Heart right ventricle (tissue), 16 donors: ENCODE results near the gene RGS6. TPM values are rescaled to one million over a fixed set of nuclear protein-coding genes. Genes with fewer than 3 reads are reported as not detected.

Experiments used
- ATAC-seq, 8 donors: fragments of 200-7000 bp; cut with Tn5 transposase; one replicate each; pipeline ENCODE4 v1.9.1; 2020; ENCODE audit warnings: mild to moderate bottlenecking in 8 of 8, moderate library complexity in 8 of 8, moderate number of reproducible peaks in 1 of 8
- DNase-seq, 2 donors: peaks; one replicate each; pipeline ENCODE4 v3.0.0-alpha.2; 2020
- H3K27ac ChIP-seq, 10 donors: fragments of 200-600 bp; sonication (generic) in 2 of 10; one replicate each; pipeline versions ENCODE4 v1.5.0 to v1.8.0; 2020 to 2022; ENCODE audit warnings: mild to moderate bottlenecking in 3 of 10
- H3K27me3 ChIP-seq, 7 donors: fragments of 200-600 bp; one replicate each; pipeline ENCODE4 v1.8.0; 2021 to 2022; ENCODE audit warnings: mild to moderate bottlenecking in 2 of 7
- H3K36me3 ChIP-seq, 9 donors: fragments of 200-600 bp; sonication (generic) in 1 of 9; one replicate each; pipeline versions ENCODE4 v1.5.0 to v1.8.0; 2020 to 2022; ENCODE audit warnings: mild to moderate bottlenecking in 2 of 9
- H3K4me1 ChIP-seq, 9 donors: fragments of 200-600 bp; sonication (generic) in 1 of 9; one replicate each; pipeline versions ENCODE4 v1.5.0 to v1.8.0; 2020 to 2022; ENCODE audit warnings: mild to moderate bottlenecking in 4 of 9
- H3K4me3 ChIP-seq, 10 donors: fragments of 200-600 bp; sonication (generic) in 2 of 10; one replicate each; pipeline versions ENCODE4 v1.5.0 to v1.8.0; 2020 to 2022; ENCODE audit warnings: mild to moderate bottlenecking in 7 of 10, moderate library complexity in 2 of 10
- H3K9me3 ChIP-seq, 11 donors: fragments of 200-600 bp in 10 of 11; sonication (generic) in 2 of 11; one replicate each; pipeline versions ENCODE4 v1.5.0 to v1.8.0; 2013 to 2022; ENCODE audit warnings: mild to moderate bottlenecking in 2 of 11, control low read depth in 1 of 11, moderate library complexity in 1 of 11
- WGBS, 2 donors: extraction: QIAGEN DNeasy Blood & Tissue Kit; methylation state at CpG; one replicate each; pipeline ENCODE4 v1.1.7; 2013; ENCODE audit warnings: inconsistent platforms in 1 of 2; 5-methylcytosine and 5-hydroxymethylcytosine counted together
- intact Hi-C, 10 donors: fragments of 100-400 bp; cut with DNase I; formaldehyde crosslinking; loops; one replicate each; pipeline versions ENCODE4 v1.11.1 to v1.14.2; 2022
- polyA plus RNA-seq, 2 donors: library from polyadenylated mRNA; stranded (reverse); fragments of 200-250 nt; gene quantifications; one replicate each; pipeline ENCODE4 v1.2.3, GENCODE V29; 2013
- total RNA-seq, 10 donors: library from RNA; stranded (reverse); fragmentation: NEBNext Ultra II Directional in 3 of 10; extraction: Animal tissue kit (Norgen Biotek cat#: 25700) in 3 of 10; gene quantifications; one replicate each; pipeline versions ENCODE4 v1.2.1 to v1.2.4, GENCODE V29; 2021 to 2023
- TF ChIP-seq, protein P1 (sequence below), 9 donors: fragments of 200-600 bp; sonication (generic) in 2 of 9; IDR thresholded peaks; one replicate each; pipeline versions ENCODE4 v1.5.0 to v1.8.0; 2021 to 2022; ENCODE audit warnings: antibody characterized with exemption in 9 of 9, mild to moderate bottlenecking in 5 of 9, moderate library complexity in 1 of 9
- donor health status: Arrhythmogenic right ventricular cardiomyopathy.
- donor health status: ischemic (EF 13 %, LVEDD 7.1; RV severe dilation, severe dysfunction).
- donor health status: healthy with polysubstance abuse.
- donor health status: DM: no; HTN: yes; CAD: no.
- donor health status: DM: no; HTN: no; CAD: no.
- donor health status: ischemic (EF 25% LVEDD 6.9; RV normal size, moderate dysfunction).
- donor health status: ischemic (EF 25% LVEDD 5.7; RV mildly dilated, moderate dysfunction).
- donor health status: healthy.
- donor health status: DM: yes; HTN: yes; CAD: no.
- donor health status: Ischemic cardiomyopathy.
- donor health status: ischemic (EF 35%, LVEDD 5.7; RV mildly dilated, moderate dysfunction).
- donor health status: nonischemic (EF 11% LVEDD 7.7; RV severe dilation, severe dysfunction).
- donor health status: DM: yes; HTN: yes; CAD: no.
- donor health status: PGD.
- donor health status: ischemic (EF 29% LVEDD 5.4; RV normal size, mild dysfunction).
- donor health status: nonischemic (EF 23%, LVEDD 6.1; RV moderate dilation, normal function).

The RGS6 gene
- total and polyA plus RNA-seq, 12 donors: 1.2 to 31.9 (median 19.0) TPM

- intact Hi-C loops: loop anchor here in 2 of 10 donors (5.0 kb wide), 1 partner anchor 70 kb away; the partner anchor contains the start of gene RGS6 (in 2 of the 2)
- H3K27ac ChIP-seq: no peak overlapping the region
These were observed 70.5 kb downstream of the RGS6 start for GRCh38 chr14:72002731-72003130.

DNA sequence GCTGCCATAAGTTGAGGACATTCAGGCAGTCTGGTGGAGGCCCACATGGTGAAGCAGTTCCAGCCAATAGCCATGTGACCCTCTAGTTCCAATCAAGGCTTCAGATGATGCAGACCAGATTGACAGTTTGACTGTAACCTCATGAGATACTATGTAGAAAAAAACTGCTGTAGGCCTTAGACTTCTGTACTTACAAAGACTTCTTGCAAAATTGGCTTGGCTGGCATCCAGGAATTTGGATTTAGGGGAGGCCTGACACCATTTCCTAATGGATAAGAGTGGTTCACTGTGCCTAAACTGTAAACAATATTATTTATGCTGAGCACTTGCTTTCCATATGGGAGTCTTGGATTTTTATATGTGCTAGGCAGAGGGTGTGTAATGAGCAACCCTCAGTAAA, 76.4 kb downstream of the RGS6 start:
- DNase-seq: no peak
- intact Hi-C loops: no loop called here

More at GRCh38 chr14:72002731-72003130, 70.5 kb downstream of the RGS6 start:
- ATAC-seq (no peak), DNase-seq (no peak)
- 52 to 64% methylated on average over 3 of the region's 3 CpGs for WGBS, 2 donors
- H3K36me3 ChIP-seq: no peaks in the 10 kb centered on the region
- H3K27me3 ChIP-seq: no peaks in the 10 kb centered on the region
- no peak overlapping the region for H3K4me3 ChIP-seq
- H3K4me1 ChIP-seq: peaks cover 0 to 23% (median 10%) of the 10 kb centered on the region in 9 donors
- TF ChIP-seq, protein P1, sequence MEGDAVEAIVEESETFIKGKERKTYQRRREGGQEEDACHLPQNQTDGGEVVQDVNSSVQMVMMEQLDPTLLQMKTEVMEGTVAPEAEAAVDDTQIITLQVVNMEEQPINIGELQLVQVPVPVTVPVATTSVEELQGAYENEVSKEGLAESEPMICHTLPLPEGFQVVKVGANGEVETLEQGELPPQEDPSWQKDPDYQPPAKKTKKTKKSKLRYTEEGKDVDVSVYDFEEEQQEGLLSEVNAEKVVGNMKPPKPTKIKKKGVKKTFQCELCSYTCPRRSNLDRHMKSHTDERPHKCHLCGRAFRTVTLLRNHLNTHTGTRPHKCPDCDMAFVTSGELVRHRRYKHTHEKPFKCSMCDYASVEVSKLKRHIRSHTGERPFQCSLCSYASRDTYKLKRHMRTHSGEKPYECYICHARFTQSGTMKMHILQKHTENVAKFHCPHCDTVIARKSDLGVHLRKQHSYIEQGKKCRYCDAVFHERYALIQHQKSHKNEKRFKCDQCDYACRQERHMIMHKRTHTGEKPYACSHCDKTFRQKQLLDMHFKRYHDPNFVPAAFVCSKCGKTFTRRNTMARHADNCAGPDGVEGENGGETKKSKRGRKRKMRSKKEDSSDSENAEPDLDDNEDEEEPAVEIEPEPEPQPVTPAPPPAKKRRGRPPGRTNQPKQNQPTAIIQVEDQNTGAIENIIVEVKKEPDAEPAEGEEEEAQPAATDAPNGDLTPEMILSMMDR (IDR thresholded peaks at IDR 0.05): no peak
- H3K9me3 ChIP-seq: peaks cover 0 to 11% (median 0%) of the 10 kb centered on the region in 11 donors

GRCh38 chr14:72010474-72010873, 78.2 kb downstream of the RGS6 start:
- TF ChIP-seq, protein P1 (IDR thresholded peaks at IDR 0.05): no peak
- Histone ChIP-seq H3K27me3 (no peaks in the 10 kb centered on the region), H3K9me3 (peaks cover 0 to 5% (median 0%) of the 10 kb centered on the region in 11 donors), H3K4me3 (no peak overlapping the region), H3K36me3 (no peaks in the 10 kb centered on the region), H3K27ac (peak overlapping the region in 1 of 10 donors; percentile 46), H3K4me1 (peaks cover 0 to 7% (median 0%) of the 10 kb centered on the region in 9 donors)
- intact Hi-C loops: loop anchor here in 1 of 10 donors (10.0 kb wide), 1 partner anchor 76 kb away; the partner anchor contains the start of gene RGS6
- no peak for DNase-seq
- WGBS, 2 donors: 71 to 82% methylated on average over 3 of the region's 3 CpGs
- no peak for ATAC-seq

More for the DNA sequence above, 76.4 kb downstream of the RGS6 start:
- TF ChIP-seq, protein P1 (IDR thresholded peaks at IDR 0.05): no peak
- Histone ChIP-seq H3K9me3 (no peaks in the 10 kb centered on the region), H3K36me3 (no peaks in the 10 kb centered on the region), H3K27me3 (no peaks in the 10 kb centered on the region), H3K27ac (no peak overlapping the region), H3K4me3 (no peak overlapping the region), H3K4me1 (peaks cover 0 to 8% (median 0%) of the 10 kb centered on the region in 9 donors)
- peak in 1 of 8 donors; percentile 30 for ATAC-seq

- H3K27ac ChIP-seq: no peak overlapping the region
- intact Hi-C loops: loop anchor here in 1 of 10 donors (10.0 kb wide), 1 partner anchor 79 kb away; the partner anchor contains the start of gene RGS6
- ATAC-seq: peak in 1 of 8 donors; percentile 29
- WGBS, 2 donors: 65 to 71% methylated on average over 8 of the region's 8 CpGs
- DNase-seq: no peak
- H3K27me3 ChIP-seq: no peaks in the 10 kb centered on the region
- no peaks in the 10 kb centered on the region for H3K36me3 ChIP-seq
- H3K4me1 ChIP-seq: peaks cover 0 to 7% (median 0%) of the 10 kb centered on the region in 9 donors
- H3K9me3 ChIP-seq: peaks cover 0 to 5% (median 0%) of the 10 kb centered on the region in 11 donors
- H3K4me3 ChIP-seq: no peak overlapping the region
- TF ChIP-seq, protein P1 (IDR thresholded peaks at IDR 0.05): no peak
These were observed 81.6 kb downstream of the RGS6 start for GRCh38 chr14:72013721-72014345.
